HG02840 (cell line): Measurements from ENCODE around the gene PRIM1.
"Not testable (repeated sequence)": the region's sequence is repeated elsewhere in the genome, so short reads cannot be mapped to it uniquely, and the experiment has no call there.

ENCODE experiments used
- ATAC-seq: cut with Tn5 transposase; IDR thresholded peaks from one replicate; pipeline ENCODE4 v1.9.1; 2021; ENCODE audit warnings: mild to moderate bottlenecking, moderate library complexity, moderate number of reproducible peaks; ENCODE audit not compliant: unreplicated experiment, low FRiP score

The PRIM1 gene

GRCh38 chr12:56720731-56721151 lies 31.4 kb downstream of the PRIM1 start:
- no peak for ATAC-seq

GRCh38 chr12:56719056-56719455 lies 33.1 kb downstream of the PRIM1 start:
- ATAC-seq: no peak

- no peak for ATAC-seq
These were observed 33.5 kb downstream of the PRIM1 start for GRCh38 chr12:56718636-56719035.

GRCh38 chr12:56718149-56718548 lies 34.0 kb downstream of the PRIM1 start:
- no peak for ATAC-seq

- ATAC-seq: no peak
These were observed 34.9 kb downstream of the PRIM1 start for GRCh38 chr12:56716933-56717880.

GRCh38 chr12:56716458-56716857 lies 35.7 kb downstream of the PRIM1 start:
- ATAC-seq: no peak

GRCh38 chr12:56715798-56716197 lies 36.3 kb downstream of the PRIM1 start:
- ATAC-seq: no peak

GRCh38 chr12:56714431-56714929 lies 37.6 kb downstream of the PRIM1 start:
- ATAC-seq: no peak

GRCh38 chr12:56713345-56713744 lies 38.8 kb downstream of the PRIM1 start:
- ATAC-seq: no peak

- no peak for ATAC-seq
These were observed 42.3 kb downstream of the PRIM1 start for GRCh38 chr12:56709759-56710376.

- ATAC-seq: not testable (repeated sequence)
These were observed 47.6 kb downstream of the PRIM1 start for GRCh38 chr12:56704522-56704921.

GRCh38 chr12:56699020-56699661 lies 53.0 kb downstream of the PRIM1 start:
- ATAC-seq: no peak

- no peak for ATAC-seq
These were observed 56.6 kb downstream of the PRIM1 start for GRCh38 chr12:56695327-56696101.

GRCh38 chr12:56694161-56694560 lies 58.0 kb downstream of the PRIM1 start:
- no peak for ATAC-seq

- no peak for ATAC-seq
These were observed 63.3 kb downstream of the PRIM1 start for GRCh38 chr12:56688846-56689109.

GRCh38 chr12:56688129-56688845 lies 63.8 kb downstream of the PRIM1 start, which contains the start of gene PTGES3:
Gene PTGES3 (minus strand): TSS chr12:56688284. CDS start chr12:56687999, 285 bp downstream.
- ATAC-seq: peak; percentile 78

- peak; percentile 2 for ATAC-seq
These were observed 64.6 kb downstream of the PRIM1 start for GRCh38 chr12:56687223-56688128.

GRCh38 chr12:56684745-56685359 lies 67.3 kb downstream of the PRIM1 start:
- ATAC-seq: no peak
